Naive B cell (primary cell): ENCODE results near the gene SEMA4C. TPM values are rescaled to one million over a fixed set of nuclear protein-coding genes. Genes with fewer than 3 reads are reported as not detected.

Experiments used
- ATAC-seq, 2 donors: fragments of 150-1000 bp; cut with Tn5 transposase; 2 replicates each; pipeline ENCODE4 v1.10.0; 2021; ENCODE audit warnings: low read depth in 2 of 2, mild to moderate bottlenecking in 2 of 2, moderate library complexity in 2 of 2
- DNase-seq: peaks from one replicate; pipeline ENCODE4 v3.0.0; 2022
- H3K27ac Mint-ChIP-seq, 6 donors: one replicate each; pipeline ENCODE4 v1.8.0; 2020 to 2022; ENCODE audit warnings: mild to moderate bottlenecking in 6 of 6, mixed read lengths in 6 of 6, moderate library complexity in 5 of 6, inconsistent platforms in 2 of 6
- H3K27me3 Mint-ChIP-seq, 3 donors: one replicate each; pipeline ENCODE4 v1.8.0; 2021 to 2022; ENCODE audit warnings: mixed read lengths in 3 of 3, mild to moderate bottlenecking in 1 of 3
- H3K36me3 Mint-ChIP-seq, 2 donors: one replicate each; pipeline ENCODE4 v1.8.0; 2020 to 2022; ENCODE audit warnings: mixed read lengths in 2 of 2, inconsistent platforms in 1 of 2, mild to moderate bottlenecking in 1 of 2
- H3K4me1 Mint-ChIP-seq, 3 donors: one replicate each; pipeline ENCODE4 v1.8.0; 2020 to 2022; ENCODE audit warnings: mixed read lengths in 3 of 3, inconsistent platforms in 1 of 3, mild to moderate bottlenecking in 1 of 3, moderate library complexity in 1 of 3
- H3K4me3 Mint-ChIP-seq, 8 donors: one replicate each; pipeline ENCODE4 v1.8.0; 2020 to 2022; ENCODE audit warnings: mild to moderate bottlenecking in 8 of 8, mixed read lengths in 8 of 8, moderate library complexity in 8 of 8, inconsistent platforms in 2 of 8
- H3K9me3 Mint-ChIP-seq, 7 donors: one replicate each; pipeline ENCODE4 v1.8.0; 2020 to 2022; ENCODE audit warnings: mixed read lengths in 7 of 7, mild to moderate bottlenecking in 5 of 7, inconsistent platforms in 2 of 7, moderate library complexity in 1 of 7
- polyA plus RNA-seq, 6 donors: library from polyadenylated mRNA; unstranded; fragments of 300-500 nt; fragmentation: Illumina TruSeq; gene quantifications; one replicate each; pipeline ENCODE4 v1.2.3, GENCODE V29; 2021; ENCODE audit warnings: low read depth in 6 of 6

The SEMA4C gene
- polyA plus RNA-seq, 6 donors from 2014 or later = 0.82 TPM; not detected in 5

DNA sequence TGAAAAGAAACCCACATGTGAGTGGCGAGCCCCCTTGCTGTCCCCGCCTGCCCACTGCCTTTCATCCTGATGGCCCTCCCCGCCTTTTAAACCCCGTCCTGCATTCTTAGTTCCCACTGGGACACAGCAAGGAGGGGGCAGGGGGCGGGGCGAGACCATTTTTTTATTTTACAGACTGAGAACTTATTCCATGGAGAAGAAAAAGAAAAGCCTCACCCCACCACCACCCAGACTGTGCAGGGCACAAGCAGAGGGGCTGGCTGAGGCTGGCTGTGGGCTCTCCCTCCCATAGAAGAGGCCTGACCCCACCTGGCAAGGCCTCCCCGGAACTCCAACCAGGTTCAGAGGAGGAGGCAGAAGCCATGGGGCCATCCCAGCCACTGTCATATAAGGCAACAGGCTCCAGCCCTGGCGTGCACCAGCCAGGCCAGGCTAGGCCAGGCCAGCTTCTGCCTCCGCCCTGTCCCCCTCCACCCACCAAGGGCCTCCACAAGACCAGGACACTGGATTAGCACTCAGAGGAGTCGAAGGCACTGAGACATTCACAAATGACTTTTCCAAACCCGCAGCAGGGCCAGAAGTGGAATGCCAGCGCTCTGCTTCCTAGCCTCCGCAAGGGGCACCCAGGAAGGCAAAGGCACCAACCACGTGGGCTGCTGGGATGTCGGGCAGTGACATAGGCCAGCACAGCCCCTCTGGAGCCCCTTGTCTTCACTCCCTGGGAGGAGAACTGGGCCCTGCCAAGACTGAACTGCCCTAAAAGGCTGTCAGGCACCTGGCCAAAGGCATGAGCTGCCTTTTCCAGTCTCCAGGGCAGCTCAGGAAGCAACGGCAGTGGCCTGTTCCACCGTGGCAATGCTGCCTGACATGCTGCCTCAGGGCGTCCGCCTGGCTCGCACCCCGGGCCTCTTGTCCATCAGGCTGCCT lies 37.5 kb upstream of the SEMA4C start:
- peak overlapping the region in 1 of 6 donors; percentile 24 for H3K27ac Mint-ChIP-seq
- H3K4me3 Mint-ChIP-seq = peak overlapping the region in 1 of 8 donors; percentile 29
- H3K27me3 Mint-ChIP-seq = no peaks in the 10 kb centered on the region
- DNase-seq (no peak), ATAC-seq (no peak)
- H3K4me1 Mint-ChIP-seq = peaks cover 5 to 10% (median 6%) of the 10 kb centered on the region in 3 donors
- no peaks in the 10 kb centered on the region for H3K9me3 Mint-ChIP-seq
- no peaks in the 10 kb centered on the region for H3K36me3 Mint-ChIP-seq

DNA sequence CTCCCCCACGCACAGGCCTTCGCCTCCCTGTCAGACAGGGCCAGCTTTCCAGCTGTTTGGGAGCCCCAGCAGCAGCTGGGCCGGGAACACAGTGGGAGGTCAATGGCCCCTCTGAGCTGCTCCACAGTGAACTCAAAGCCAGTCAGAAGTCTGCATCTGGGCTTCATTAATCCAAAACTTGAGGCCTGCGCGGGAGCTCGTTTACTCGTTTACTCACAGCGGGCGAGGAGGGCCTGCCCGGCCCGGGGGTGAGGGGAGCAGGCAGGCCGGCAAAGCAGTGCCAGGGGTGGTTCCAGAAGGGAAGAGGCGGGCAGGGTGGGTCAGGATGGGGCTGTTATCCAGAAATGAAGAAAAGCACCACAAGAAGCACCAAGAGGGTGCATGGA lies 36.8 kb upstream of the SEMA4C start:
- no peaks in the 10 kb centered on the region for H3K36me3 Mint-ChIP-seq
- ATAC-seq = no peak
- no peaks in the 10 kb centered on the region for H3K27me3 Mint-ChIP-seq
- peak overlapping the region in 1 of 6 donors; percentile 24 for H3K27ac Mint-ChIP-seq
- H3K4me3 Mint-ChIP-seq = no peak overlapping the region
- no peak for DNase-seq
- peaks cover 5 to 10% (median 6%) of the 10 kb centered on the region in 3 donors for H3K4me1 Mint-ChIP-seq
- H3K9me3 Mint-ChIP-seq = no peaks in the 10 kb centered on the region

DNA sequence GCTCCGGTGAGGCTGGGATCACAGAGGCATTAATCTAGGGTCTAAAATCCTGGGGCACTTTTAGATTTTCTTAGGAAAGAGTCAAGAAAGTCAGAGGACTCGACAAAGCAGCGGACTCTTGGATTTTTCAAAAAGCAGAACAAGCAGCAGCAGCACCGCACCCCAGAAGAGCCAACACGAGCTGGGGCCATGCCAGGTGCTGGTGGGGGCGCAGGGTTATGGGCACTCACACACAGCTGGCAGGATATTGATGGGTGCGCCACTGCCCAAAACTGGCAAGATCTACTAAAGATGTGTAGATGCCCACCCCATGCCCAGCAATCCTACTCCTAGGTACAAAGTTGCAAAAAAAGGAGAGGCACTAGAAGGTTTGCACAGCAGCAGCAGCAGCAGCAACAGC lies 33.9 kb upstream of the SEMA4C start:
- H3K36me3 Mint-ChIP-seq = no peaks in the 10 kb centered on the region
- H3K27ac Mint-ChIP-seq = peak overlapping the region in 1 of 6 donors; percentile 8
- peaks cover 5 to 6% (median 6%) of the 10 kb centered on the region in 3 donors for H3K4me1 Mint-ChIP-seq
- H3K9me3 Mint-ChIP-seq = no peaks in the 10 kb centered on the region
- H3K27me3 Mint-ChIP-seq = no peaks in the 10 kb centered on the region
- H3K4me3 Mint-ChIP-seq = peak overlapping the region in 2 of 8 donors; percentile 57 to 63
- ATAC-seq = peak; percentile 64 to 70
- no peak for DNase-seq

DNA sequence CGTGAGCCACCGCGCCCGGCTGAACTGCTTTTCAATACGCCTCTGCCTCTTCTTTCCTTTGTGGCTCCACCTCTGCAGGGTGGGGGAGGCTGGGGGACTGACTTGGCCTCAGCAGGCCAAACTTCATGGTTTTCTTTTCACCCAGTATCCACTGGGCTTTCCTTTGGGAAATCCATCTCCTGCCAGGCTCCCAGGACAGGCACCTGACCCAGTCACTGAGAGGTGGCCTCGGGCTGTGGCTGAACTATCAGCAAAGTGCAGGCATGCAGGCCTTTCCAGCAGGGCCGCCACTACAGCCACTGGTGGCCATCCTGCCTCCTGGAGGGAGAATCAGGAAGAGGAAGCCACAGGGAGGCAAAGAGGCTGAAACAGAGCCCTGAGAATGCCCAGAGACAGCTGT lies 33.4 kb upstream of the SEMA4C start:
- H3K4me1 Mint-ChIP-seq = peaks cover 5 to 6% (median 6%) of the 10 kb centered on the region in 3 donors
- ATAC-seq (no peak), DNase-seq (no peak)
- H3K36me3 Mint-ChIP-seq = no peaks in the 10 kb centered on the region
- no peaks in the 10 kb centered on the region for H3K9me3 Mint-ChIP-seq
- H3K27ac Mint-ChIP-seq = no peak overlapping the region
- no peaks in the 10 kb centered on the region for H3K27me3 Mint-ChIP-seq
- H3K4me3 Mint-ChIP-seq = no peak overlapping the region

DNA sequence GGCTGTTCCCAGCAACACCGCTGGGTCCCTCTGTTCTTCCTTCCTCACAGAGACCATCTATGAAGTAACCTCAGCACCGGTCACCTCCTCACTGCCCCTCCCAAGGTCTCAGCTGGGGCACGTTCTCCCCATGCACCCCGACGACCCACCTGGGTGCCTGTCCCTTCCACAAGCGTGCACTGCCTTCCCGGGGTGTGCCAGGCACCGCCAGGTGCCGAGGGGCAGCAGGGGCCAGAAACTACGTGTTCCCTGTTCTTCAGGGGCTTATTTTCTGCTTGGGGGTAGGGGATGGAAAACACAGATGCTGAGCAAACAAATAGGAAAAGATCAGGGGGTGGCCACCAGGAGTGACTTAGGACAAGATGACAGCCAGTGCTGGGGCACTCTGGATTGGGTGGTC lies 30.4 kb upstream of the SEMA4C start:
- Mint-ChIP-seq H3K36me3 (no peaks in the 10 kb centered on the region), H3K4me3 (no peak overlapping the region), H3K4me1 (peaks cover 5 to 6% (median 6%) of the 10 kb centered on the region in 3 donors), H3K27me3 (peaks cover 0 to 9% (median 0%) of the 10 kb centered on the region in 3 donors), H3K9me3 (no peaks in the 10 kb centered on the region), H3K27ac (no peak overlapping the region)
- ATAC-seq (no peak), DNase-seq (no peak)

DNA sequence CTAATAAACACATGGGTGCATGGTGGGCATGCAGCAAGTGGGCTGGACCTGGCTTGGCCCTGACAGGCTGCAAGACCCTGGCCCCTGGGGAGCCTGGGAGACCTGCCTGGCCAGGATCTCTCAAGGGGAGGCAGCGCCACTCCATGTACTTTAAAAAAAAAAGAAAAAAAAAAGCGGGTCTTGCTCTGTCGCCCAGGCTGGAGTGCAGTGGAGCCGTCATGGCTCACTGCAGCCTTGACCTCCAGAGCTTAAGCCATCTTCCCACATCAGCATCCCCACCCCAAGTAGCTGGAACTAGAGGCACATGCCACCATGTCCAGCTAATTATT lies 29.5 kb upstream of the SEMA4C start:
- H3K27ac Mint-ChIP-seq = no peak overlapping the region
- H3K27me3 Mint-ChIP-seq = peaks cover 0 to 9% (median 0%) of the 10 kb centered on the region in 3 donors
- H3K4me3 Mint-ChIP-seq = no peak overlapping the region
- no peaks in the 10 kb centered on the region for H3K9me3 Mint-ChIP-seq
- ATAC-seq = no peak
- no peak for DNase-seq
- no peaks in the 10 kb centered on the region for H3K36me3 Mint-ChIP-seq
- peaks cover 5 to 6% (median 6%) of the 10 kb centered on the region in 3 donors for H3K4me1 Mint-ChIP-seq

DNA sequence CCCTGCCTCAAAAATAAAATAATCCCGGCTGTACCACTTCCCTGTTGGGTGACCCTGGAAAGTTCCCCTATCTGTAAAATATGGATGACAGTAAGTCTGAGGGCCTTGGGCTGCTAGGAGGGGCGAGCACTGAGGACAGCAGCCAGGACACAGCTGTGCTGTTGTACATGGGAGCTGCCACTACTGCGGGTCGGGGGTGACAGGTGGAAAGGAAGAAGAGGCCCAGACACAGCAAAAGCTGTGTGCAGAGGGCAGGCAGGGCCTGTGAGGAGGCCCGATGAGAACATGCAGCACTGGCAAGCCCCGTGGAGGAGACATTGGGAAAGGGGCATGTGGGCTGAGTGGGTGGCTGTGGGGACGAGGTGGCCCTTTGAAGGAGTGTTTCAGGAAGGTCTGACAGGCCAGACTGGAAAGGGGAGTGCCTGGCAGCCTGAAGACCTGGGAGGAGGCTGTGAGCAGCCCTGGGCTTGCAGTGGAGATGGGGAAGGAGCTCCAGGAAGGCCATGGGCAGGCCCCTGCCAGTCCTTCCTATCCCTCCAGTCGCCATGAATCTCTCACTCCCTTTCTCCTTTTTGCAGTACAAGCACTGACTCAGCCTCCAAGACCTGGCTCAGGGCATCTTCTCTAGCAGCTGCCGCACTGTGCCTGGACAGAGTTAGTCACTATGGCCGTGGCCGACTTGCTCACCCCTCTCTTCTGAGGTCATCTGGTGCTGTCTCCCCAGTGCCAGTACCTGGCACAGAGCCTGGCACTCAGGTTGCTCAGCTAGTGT lies 28.9 kb upstream of the SEMA4C start:
- Mint-ChIP-seq H3K4me3 (no peak overlapping the region), H3K27ac (peak overlapping the region in 1 of 6 donors; percentile 67), H3K9me3 (no peaks in the 10 kb centered on the region), H3K4me1 (peaks cover 1 to 3% (median 2%) of the 10 kb centered on the region in 3 donors), H3K36me3 (no peaks in the 10 kb centered on the region), H3K27me3 (peaks cover 0 to 9% (median 0%) of the 10 kb centered on the region in 3 donors)
- no peak for DNase-seq
- no peak for ATAC-seq

DNA sequence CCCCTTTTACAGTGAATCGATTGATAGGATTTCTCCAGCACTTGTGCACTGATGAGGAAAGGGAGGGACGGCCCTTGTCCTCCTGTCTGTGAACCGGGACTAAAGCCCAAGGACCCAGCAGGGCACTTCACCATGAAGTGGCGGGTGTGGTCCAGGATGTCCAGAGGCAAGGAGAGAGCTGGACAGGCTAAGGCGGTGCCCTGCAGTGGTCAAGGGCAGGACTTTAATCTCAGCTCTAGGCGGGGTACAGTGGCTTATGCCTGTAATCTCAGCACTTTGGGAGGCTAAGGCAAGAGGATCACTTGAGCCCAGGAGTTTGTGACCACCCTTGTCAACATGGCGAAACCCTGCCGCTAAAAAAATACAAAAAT lies 28.2 kb upstream of the SEMA4C start:
- no peak for ATAC-seq
- no peaks in the 10 kb centered on the region for H3K4me1 Mint-ChIP-seq
- no peak overlapping the region for H3K27ac Mint-ChIP-seq
- H3K27me3 Mint-ChIP-seq = peaks cover 0 to 9% (median 0%) of the 10 kb centered on the region in 3 donors
- no peaks in the 10 kb centered on the region for H3K36me3 Mint-ChIP-seq
- DNase-seq = no peak
- H3K4me3 Mint-ChIP-seq = peak overlapping the region in 1 of 8 donors; percentile 71
- no peaks in the 10 kb centered on the region for H3K9me3 Mint-ChIP-seq

DNA sequence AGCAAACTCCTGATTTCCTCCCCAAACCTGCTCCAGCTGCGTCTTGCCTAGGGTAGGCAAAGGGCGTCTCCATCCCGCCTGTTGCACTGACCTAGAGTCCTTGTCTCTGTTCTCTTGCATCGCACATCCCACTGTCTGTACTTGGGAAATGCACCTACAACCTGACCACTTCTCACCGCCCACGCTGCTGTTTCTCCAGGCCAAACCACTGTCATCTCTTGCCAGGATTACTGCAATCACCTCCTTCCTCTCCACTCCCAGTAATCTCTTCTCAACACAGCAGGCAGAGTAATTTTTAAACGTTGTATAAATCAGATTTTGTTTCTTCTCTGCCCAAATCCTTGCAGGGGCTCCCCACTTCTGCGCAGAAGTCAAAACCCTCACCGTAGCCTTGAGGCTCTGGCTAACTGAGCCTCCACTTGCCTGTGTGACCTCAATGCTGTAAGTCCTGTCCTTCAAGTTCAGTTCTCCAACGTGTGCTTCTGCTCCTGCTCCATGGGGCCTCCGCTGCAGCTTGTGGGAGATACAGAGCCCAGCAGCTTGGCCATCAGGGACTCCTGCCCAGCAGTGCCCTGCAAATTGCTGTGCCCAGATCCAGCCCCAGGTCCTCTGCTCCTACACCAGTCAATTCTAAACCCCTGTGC lies 27.7 kb upstream of the SEMA4C start:
- H3K4me3 Mint-ChIP-seq = peak overlapping the region in 1 of 8 donors; percentile 71
- no peaks in the 10 kb centered on the region for H3K36me3 Mint-ChIP-seq
- H3K27me3 Mint-ChIP-seq = peaks cover 0 to 9% (median 0%) of the 10 kb centered on the region in 3 donors
- no peaks in the 10 kb centered on the region for H3K4me1 Mint-ChIP-seq
- no peaks in the 10 kb centered on the region for H3K9me3 Mint-ChIP-seq
- DNase-seq (no peak), ATAC-seq (no peak)
- peak overlapping the region in 1 of 6 donors; percentile 39 for H3K27ac Mint-ChIP-seq

DNA sequence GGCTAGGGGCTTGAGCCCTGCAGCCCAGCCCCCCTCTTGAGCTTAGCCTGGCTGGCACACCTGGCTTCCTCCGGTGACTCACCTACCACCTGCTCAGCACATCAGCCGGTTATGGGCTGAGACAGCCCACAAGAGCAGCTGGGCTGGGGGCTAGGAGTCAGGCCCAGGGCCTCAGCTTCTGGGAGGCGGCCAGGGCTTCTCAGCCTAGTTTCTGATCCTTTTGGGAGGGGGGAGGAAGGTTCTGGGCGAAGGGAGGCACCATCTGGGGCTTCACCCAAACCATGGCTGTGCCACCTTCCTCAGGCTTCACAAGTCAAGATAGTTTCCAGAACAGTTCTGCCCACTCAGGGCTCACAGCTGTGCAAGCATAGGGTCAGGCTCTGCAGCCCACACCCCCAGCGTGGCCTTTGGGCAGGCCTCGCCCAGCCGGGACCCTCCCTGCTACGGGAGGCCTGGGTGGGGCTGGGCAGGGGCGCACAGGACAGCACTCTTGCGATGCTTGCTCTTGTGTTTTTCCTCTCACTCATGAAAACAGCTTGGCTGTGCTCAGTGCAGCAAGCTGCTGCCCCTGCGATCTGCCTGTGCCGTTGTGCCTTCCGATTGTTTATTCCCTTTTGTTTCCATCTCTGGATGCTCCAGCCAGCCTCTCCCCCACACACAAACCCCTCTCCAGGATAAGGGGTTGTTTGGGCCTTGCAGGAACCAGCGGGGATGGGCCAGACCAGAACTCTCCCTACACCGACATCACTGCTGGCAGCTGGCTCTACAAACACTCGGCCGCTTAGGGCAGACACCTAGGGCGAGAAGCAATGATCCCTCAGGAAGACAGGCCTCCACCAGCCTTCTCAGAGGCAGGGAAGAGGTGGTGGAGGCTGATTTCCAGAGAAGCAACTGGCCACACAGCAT lies 26.1 kb upstream of the SEMA4C start:
- H3K4me1 Mint-ChIP-seq = peaks cover 4 to 6% (median 6%) of the 10 kb centered on the region in 3 donors

DNA sequence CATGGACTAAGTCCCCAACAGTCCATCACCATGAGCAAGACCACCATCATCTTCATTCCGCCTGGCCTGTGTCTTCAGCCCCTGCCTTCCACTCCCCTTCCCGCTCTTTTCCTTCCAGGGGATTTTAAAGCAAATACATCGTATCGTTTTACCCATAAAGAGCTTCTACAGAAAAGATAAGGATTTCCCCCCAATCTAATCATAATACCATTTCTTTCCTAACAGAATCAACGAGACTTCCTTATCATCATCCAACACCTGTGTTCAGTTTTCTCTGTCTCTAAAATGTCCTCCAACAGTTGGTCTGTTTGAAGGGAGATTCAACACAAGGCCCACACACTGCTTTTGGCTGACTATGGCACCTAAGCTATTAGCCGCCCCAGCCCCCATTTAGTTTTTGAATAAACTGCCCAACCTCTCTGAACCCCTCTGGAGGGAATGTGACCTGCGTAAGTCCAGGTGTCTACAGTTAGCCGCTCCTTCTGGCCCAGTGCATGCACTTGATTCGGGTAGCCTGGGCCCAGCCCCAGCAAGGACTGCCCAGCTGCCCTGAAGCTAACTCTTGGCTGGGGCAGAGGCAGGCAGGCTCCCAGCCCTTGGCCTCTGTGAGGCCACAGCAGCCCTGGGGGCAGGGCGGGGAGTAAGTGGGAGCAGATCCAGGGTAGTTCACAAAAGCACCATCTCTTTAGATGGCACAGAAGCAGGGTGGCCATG lies 25.3 kb upstream of the SEMA4C start:
- Mint-ChIP-seq H3K4me3 (no peak overlapping the region), H3K4me1 (peaks cover 4 to 6% (median 6%) of the 10 kb centered on the region in 3 donors), H3K27ac (no peak overlapping the region), H3K36me3 (no peaks in the 10 kb centered on the region), H3K27me3 (peaks cover 0 to 9% (median 0%) of the 10 kb centered on the region in 3 donors), H3K9me3 (no peaks in the 10 kb centered on the region)
- DNase-seq (no peak), ATAC-seq (no peak)

More for the DNA sequence above, 26.1 kb upstream of the SEMA4C start:
- DNase-seq (no peak), ATAC-seq (no peak)
- Mint-ChIP-seq H3K27me3 (peaks cover 0 to 9% (median 0%) of the 10 kb centered on the region in 3 donors), H3K4me3 (peak overlapping the region in 1 of 8 donors; percentile 11), H3K27ac (no peak overlapping the region), H3K9me3 (no peaks in the 10 kb centered on the region), H3K36me3 (no peaks in the 10 kb centered on the region)

DNA sequence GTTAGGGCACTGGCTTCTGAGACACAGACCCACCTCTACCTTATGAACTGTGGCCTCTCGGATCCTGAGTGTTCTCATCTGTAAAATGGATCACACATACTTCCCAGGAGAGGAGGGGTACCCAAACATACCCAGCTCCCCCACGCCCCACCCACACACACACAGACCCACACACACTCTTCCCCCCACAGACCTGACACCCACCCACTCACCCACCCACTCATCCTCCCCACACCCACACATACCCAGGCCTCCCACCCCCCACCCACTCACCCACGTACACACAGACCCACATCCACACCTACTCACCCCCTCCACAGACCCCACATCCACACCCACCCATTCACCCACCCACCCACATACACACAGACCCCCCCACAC lies 24.3 kb upstream of the SEMA4C start:
- no peak for DNase-seq
- H3K36me3 Mint-ChIP-seq = no peaks in the 10 kb centered on the region
- no peak overlapping the region for H3K27ac Mint-ChIP-seq
- H3K27me3 Mint-ChIP-seq = peaks cover 0 to 9% (median 0%) of the 10 kb centered on the region in 3 donors
- no peak for ATAC-seq
- no peak overlapping the region for H3K4me3 Mint-ChIP-seq
- H3K4me1 Mint-ChIP-seq = peaks cover 4 to 6% (median 6%) of the 10 kb centered on the region in 3 donors
- H3K9me3 Mint-ChIP-seq = no peaks in the 10 kb centered on the region
